Stimulated activated CD8-positive, alpha-beta memory T cell treated with anti-CD3 and anti-CD28 coated beads, Interleukin-12 subunit alpha, Interleukin-12 subunit beta, amount 100 ng/mL, for 1 hour (primary cell): Measurements from ENCODE around the gene ACBD6.
"Not testable (repeated sequence)": the region's sequence is repeated elsewhere in the genome, so short reads cannot be mapped to it uniquely, and the experiment has no call there.

Source experiments
- DNase-seq: peaks from one replicate; pipeline ENCODE4 v3.0.0-alpha.2; 2020; ENCODE audit warnings: low read depth

Gene ACBD6, protein sequence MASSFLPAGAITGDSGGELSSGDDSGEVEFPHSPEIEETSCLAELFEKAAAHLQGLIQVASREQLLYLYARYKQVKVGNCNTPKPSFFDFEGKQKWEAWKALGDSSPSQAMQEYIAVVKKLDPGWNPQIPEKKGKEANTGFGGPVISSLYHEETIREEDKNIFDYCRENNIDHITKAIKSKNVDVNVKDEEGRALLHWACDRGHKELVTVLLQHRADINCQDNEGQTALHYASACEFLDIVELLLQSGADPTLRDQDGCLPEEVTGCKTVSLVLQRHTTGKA

DNA sequence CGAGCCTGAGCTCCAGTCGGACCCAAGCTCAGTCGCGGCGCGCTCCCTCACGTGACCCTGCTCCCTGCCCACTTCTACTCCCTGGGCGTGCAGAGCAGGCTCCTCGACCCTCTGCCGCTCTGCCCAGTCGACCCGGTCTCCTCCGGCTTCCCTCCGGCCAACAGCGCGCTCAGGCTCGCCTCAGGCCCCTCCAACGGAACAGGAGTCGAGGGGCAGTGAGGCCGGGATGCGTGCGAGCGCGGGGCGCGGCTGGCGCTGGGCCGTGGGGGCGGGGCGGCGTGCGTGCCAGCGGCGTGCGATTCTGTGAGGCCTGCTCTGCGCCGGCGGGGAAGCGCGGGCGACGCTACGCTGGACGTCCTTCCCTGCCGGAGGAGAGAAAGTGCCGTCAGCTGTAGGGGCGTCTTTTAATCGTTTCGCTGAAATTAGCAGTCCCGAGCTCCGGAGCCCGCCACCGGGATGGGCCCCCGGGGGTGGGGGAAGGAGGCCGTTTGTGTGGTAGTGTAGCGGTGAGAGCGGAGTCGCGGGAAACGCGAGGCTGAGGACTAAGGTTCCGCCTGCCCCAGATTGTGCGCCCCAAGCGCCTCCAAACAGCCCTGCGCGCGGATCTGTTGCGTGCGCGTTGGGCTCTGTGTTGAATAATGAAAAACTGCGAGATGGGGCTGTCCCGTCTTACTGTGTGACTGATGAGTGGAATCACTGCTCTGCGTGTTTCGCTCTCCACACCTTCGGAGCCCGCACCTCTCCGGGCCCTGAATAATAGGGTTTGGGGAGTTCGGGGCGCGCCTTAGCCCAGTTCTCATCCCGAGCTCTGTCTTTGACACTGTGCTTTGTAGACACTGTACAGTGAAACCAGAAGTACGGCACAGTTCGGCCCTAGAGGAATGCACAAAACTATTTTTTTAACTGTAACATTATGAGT lies at the start of gene ACBD6:
Gene ACBD6, minus strand, starts transcription at position 217 of the 919 bp plus-strand sequence. CDS start 311 bp downstream, outside the sequence.
- DNase-seq = peak; percentile 73

DNA sequence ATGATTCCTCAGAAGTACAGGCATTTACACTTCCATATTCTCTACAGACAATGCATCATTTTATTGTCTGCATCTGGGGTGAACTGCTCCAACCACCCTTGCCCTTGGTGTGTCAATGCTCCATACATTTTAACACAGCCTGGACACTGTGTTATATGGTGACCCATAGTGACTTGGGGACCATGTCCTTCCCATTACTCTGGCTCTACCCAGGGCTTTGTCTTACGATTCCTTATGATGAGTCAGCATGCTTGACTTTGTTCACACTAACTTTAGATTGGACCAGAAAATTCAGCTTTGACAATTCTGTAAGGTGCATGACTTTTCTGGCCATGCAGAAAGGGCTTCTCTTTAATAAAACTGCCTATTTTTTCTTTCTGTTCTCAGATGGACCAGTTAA lies 49.6 kb upstream of the ACBD6 start:
- DNase-seq = no peak

DNA sequence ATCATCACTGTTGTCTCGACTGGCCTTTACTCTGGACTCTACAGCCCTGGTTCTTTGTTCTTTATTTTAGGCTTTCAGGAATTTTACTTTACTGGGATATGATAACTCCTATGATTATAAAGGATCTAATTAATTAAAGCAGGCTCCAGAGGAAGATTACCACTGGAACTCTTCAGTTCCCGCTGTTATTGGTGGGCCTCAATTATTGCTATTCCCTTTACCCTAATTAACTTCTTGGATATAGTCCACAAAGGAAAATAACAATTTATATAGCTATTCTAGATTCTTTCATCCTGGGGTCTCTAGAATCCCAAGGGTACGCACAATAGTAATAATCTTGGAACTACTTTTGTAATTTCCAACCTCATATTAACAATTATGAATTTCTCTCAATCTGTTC lies 47.9 kb upstream of the ACBD6 start:
- no peak for DNase-seq

DNA sequence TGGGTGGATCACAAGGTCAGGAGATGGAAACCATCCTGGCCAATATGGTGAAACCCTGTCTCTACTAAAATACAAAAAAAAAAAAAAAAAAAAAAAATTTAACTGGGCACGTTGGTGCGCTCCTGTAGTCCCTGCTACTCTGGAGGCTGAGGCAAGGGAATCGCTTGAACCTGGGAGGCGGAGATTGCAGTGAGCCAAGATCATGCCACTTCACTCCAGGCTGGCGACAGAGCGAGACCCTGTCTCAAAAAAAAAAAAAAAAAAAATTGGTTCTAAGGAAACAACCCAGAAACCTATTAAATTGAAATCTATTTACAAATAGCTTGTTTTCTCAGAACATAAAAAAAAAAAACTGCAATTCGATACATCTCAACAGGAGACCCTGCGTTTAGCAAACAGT lies 47.4 kb upstream of the ACBD6 start:
- not testable (repeated sequence) for DNase-seq

DNA sequence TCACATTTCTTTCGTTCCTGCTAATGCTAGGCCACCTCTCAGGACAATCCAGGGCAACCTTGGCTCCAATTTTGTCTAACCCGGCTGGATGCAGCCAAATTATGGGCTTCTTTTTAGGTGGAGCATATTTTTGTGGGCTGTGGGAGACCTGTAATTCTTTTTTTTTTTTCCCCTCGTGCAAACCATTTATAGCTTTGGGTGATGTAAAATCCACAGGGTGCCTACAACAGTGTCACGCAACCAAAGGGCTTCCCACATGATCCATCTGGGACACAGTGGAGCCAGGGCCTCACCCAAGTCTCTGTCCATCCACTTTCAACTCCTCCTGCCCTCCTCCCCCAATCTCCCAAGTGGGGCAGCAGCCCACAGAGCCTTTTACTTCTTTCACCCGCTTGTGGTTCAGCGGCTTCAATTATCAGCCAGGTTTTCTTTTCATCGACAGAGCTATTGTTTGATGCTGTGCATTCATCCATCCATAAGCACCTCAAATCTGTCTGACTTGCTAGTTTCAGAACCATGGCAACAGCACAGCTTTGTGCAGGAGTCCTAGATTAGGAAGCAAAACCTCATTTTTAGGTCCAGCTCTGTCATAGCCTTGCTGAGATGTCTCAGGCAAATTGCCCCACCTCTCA lies 46.4 kb upstream of the ACBD6 start:
- no peak for DNase-seq

DNA sequence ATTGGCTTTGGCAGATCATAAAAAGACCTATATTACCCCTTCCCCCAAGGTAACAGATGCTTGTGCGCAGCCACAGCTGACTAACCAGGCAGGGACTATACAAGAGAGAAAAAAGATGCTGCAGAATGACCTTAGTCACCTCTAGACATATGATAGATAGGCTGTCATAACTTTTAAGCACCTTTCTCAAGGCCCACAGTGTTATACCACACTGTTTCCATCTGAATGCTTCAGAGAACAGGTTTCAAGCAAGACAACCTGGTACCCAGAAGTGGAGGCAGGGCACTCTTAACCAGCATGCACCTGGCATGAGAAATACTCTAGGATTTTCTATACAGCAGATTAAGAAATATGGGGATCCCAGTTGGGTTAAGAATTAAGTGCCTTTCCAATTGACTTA lies 43.6 kb upstream of the ACBD6 start:
- DNase-seq = no peak

DNA sequence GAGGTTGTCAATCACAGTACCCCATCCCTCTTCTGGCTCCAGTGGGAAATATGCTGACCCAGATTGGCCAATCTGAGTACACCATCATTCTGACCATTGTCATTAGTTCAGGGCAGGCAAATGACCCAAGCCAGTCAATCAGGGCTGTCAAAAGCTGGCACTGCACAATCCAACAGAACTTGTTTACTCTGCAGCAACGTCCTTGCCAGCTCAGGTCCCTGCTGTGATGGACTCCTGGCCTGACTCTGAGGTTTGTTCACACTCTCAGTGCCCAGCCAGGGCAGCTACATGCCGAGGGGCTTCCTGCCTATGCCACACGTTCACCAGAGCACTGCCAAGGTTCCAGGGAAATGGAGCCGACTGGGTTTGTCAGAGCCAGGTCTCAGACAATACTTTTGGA lies 41.7 kb upstream of the ACBD6 start:
- no peak for DNase-seq

DNA sequence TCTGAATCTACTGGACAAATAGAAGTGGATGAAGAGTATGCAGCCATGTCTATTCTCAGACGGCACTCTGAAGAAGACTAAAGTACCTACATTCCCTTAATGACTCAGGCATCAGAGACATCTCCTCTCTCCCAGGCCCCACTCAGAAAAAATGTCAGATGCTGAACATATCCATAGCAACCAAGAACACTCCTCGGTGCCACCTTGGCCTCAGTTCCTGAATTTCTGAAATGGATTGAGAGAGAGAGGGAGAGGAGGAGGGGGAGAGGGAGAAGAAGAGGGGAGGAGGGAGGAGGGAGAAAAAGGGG lies 40.4 kb upstream of the ACBD6 start:
- DNase-seq = no peak

DNA sequence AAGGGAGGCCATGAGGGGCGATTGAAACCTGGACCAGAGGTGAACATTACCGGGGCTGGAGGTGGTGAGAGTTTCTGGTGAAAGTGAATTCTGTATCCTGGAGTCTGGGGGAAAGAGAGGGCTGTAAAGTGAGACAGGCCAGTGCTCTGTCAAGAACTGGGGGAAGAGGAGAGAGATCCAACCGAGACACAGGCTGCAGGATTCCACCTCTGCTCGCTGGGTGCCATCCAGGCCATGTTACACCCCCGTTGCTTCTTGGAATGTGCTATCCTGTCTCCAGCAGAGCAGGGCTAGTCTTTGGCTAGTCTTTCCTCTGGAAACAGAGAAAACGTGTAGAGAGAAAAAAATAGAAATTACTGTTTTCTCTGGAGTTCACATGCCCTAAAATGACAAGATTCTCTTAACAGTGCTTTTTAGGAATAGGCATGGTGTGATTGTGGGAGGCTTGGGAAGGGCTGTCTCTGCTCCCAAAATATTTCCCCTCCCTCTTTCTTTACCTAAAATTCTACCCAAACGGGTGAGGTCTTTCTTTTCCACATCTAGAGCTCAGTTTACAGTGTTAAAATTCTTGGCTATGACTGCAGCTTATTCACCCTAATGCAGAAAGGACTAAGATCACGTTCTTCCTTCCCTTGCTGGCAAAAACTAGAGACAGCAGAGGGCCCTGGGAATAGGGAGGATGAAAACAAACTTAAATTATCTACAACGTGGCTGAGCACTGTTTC lies 39.9 kb upstream of the ACBD6 start:
- no peak for DNase-seq

DNA sequence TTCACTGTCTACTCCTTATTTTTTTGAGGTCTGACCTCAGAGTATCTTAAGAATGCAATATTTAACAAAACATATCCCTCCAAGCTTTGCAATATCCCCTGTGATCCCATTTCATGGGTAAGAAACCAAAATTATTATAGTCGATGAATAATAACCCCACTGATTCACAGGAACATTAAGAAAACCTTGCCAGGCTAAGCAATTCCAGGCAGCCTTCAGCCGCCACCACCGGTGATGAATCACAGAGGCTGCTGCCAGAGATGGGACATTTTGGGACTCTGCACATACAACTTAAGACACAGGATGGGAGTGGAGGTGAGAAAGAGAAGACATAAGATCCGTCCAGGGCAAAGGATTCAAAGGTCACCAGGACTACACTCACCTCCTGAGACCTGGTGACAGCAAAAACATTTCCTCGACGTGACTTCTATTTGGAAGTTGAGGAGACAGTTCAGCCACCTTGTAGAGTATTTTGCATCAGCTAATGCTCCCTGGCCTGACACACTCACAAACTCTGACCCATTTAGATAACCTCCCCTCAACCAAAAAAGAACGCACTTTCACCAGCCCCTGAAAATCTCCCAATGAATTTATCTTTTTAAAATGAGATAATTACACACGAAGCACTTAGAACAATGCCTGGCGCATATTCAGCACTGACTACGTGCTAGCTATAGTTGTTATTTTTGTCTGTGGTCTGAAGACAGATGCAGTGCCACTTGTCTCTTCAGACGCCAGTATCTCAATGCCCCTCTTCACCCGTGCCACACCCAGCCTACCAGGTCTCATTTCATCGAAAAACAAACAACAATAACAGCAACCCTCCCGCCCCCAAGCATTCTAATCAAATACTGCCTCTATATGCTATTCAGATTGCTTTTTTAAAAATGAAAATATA lies 38.6 kb upstream of the ACBD6 start:
- no peak for DNase-seq

DNA sequence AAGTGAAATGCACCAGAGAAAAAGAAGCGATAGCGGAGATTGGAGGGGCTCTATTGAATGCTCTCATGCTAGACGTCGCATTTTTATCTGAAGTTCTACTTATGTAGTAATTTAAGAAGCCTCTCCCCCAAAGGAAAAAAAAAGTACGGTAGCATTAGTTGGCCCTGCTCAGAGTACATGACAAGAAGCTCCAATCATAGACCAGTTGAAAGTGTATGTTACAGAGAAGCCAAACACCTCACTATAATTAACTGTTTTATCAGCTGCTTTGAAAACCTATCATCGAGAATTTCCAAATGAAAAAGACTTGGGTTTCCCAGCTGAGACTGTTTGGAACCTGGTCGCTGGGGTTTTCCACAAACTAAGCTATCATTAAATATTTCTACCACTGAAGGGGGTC lies 36.8 kb upstream of the ACBD6 start:
- no peak for DNase-seq

DNA sequence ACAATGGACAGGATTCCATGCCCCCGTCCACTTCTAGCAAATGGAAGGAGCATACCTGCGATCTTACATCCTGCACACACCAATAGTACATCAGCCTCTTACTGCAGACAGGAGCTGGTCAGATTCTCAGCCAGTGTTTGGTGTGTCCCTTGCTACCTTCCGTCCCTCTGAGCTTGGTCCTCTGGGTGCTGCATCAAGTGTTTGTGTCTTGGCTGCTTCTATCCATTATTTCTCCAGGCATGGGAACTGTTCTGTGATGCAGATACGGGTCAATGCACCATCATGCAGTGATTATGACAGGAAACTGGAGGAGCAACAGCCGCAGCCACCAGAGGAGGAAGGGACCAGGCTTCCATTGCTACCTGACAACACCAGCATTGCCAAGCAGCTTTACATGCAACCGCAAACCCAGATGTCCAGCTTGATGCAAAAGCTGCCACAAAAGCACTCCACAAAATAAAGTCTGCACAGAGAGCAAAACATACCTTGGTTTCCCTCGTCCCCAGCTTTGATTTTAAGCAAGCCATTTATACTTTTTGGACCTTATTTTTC lies 34.5 kb upstream of the ACBD6 start:
- no peak for DNase-seq

DNA sequence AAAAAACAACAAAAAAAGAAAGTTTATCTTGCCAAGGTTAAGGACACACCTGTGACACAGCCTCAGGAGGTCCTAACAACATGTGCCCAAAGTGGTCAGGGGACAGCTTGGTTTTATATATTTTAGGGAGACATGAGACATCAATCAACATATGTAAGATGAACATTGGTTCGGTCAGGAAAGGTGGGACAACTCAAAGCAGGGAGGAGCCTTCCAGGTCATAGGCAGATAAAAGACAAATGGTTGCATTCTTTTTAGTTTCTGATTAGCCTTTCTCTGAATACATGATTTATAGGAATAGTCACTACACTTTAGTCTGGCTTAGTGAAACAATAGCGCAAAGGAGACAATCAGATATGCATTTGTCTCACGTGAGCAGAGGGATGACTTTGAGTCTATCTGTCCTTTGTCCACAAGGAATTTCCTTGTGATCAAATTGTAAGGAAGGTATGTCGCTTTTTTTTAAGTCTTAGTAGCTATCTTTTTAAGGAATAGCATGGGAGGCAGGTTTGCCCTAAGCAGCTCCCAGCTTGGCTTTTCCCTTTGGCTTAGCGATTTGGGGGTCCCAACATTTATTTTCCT lies 33.1 kb upstream of the ACBD6 start:
- no peak for DNase-seq

DNA sequence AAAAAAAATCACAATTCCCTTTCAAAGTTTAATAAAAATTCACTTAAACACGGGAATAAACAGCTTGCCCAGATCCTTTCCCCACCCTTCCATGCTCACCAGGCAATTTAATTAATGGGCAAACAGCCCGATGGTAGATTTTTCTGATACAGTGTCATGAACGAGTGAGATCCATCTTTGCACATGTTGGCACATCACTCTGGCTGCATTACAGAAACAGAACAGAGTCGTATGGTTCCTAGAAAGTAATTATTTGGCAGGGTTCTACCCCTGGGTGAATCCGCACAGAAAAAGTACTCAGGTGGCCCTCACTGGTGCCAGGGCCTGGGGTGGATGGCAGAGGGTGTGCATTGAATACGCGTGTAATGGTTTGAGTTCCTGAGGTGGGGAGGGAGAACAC lies 31.8 kb upstream of the ACBD6 start:
- DNase-seq = no peak

DNA sequence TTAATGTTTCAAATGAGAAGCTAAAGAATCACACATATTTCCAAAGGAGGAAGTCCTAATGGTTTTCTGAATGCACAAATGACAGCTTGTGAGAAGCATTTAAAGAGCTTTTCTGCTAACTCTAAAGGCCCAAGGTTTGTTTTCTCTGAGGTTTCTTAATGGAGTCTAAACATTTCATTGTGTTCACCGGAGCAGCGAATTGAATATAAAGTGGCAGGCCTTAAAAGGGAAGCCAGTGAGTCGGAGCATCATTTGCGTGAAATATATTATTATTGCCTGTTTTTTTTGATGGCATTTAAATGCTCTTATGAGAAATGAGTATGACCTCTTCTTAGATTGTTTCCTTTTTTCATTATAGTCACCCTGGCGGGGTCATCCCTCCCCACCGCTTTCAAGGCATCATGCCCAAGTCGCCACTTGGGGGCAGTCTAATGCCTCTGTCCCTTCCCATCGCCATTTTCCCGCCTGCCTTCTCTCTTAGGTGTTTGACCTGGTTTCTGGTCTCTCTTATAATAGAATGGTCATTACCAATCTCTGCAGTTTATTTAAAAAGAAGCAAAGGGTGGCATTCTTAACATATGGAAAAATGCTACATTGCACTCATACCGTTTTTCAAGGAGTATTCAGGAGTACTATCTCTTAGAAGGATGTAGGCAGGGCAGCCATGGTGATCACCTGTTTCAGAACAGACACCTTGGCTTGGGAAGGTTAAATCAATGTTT lies 31.1 kb upstream of the ACBD6 start:
- peak; percentile 45 for DNase-seq

DNA sequence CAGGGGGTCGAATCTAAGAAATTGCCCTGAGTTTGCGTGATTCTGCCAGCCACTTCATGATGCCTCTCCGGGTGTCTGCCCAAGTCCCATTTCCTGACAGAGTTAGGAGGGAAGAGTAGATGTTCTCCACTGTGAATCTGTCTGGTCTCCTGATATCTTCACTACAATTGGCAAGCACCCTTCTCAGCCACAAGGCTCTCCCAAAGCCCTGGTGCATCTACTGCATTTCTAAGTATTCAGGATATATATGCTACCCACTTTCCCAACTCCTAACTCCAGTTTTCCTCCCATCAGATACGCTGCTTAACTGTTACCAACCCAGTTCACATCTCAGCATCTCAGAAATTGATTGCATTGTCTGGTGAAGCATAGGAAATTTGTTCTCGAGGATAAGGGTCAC lies 30.5 kb upstream of the ACBD6 start:
- no peak for DNase-seq

DNA sequence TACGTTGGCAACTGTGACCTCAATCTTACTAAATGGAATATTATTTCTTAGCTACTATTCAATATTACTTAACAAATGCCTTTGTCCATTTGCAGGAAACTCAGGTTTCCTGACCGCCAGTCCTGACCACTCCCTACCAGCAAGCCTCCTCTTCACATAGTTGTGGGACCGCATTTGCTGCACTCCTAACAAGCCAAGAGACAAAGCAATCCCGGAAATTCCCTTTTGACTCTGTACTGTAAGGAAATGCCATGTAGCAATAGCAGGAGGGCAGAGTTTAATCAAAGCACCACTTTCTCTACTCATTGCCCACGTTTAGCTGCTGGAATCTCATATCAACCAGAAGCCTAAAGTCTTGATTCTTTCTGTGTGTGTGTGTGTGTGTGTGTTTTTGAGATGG lies 28.1 kb upstream of the ACBD6 start:
- DNase-seq = no peak

DNA sequence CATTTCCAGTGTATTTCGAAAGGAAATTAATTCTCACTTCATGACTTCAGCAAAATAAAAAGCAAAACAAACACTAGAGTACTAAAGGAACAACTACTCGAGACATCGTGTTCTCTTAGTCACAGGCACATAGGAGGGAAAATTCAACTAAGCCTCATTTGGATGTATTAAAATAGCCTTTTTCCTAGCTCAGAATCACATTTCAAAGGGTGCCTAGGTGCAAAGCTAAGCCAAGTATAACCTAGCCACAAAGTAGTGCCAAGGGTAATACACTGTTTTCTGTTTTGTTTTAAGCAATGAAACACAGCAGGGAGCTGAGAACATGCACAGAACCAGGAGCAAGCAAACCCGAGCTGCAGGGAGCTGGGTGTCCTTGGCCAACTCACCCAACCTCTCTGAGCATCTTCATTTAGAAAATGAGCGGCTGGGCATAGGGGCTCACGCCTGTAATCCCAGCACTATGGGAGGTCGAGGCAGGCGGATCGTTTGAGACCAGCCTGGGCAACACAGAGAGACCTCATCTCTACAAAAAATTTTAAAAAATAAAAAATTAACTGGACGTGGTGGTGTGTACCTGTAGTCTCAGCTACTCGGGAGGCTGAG lies 26.6 kb upstream of the ACBD6 start:
- DNase-seq = no peak

DNA sequence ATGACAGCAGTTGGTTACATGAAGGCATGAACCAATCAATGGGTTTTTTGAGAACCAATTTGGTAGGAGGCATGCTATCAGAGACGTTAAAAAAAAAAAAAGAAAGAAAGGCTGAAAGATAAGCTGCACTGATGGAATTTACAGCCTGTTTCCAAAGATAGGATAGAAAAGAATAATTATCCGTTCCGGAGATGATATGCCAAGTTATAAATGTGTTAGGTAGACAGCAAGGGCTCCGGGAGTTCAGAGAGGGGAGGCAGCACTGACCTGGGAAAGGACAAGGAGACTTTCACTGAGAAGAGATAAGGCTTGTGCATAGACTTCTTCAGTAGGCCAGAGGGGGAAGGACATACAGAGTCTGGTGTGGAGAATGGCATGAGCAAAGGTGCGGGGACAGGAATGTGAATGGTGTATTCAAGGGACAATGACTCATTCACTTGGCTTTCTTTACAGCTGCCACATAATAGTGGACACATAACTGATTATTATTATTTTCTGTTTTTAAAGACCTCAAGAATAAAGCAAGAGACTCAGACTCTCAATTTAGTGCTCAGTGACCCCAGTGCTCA lies 24.8 kb upstream of the ACBD6 start:
- no peak for DNase-seq
